ENCODE data around the gene COX4I1. TPM values are rescaled to one million over a fixed set of nuclear protein-coding genes. Genes with fewer than 3 reads are reported as not detected.

Gene COX4I1
- total and polyA plus RNA-seq, 9 of the 15 experiments (the other 6 are each of a cell fraction or from before 2014, with no cell fraction given) = 651 to 2,356 (median 1,032) TPM

DNA sequence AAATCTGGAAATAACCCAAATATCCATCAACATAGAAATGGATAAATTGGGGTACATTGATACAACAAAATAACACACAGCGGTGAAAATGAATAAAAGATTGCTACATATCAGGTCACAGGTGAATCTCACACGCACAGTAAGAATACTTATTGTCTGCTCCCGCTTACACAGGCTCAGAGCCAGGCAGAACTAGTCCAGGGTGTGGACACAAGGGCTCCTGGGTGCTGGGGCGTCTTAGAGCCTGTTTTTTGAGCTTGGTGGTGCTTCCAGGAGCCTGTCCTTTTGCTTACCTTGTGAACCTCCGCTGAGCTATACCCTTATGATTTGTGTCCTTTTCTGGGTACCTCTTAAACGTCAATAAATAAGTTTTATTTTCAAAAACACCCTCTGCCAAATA, 28.8 kb upstream of the COX4I1 start (continued):
- TF ChIP-seq NFYB (IDR thresholded peaks at IDR 0.05; ENCODE audit: extremely low read depth, insufficient read length) (no peak), SNRNP70 (optimal IDR thresholded peaks at IDR 0.05; ENCODE audit: low read depth, low read length) (no peak), ARHGAP35 (IDR thresholded peaks at IDR 0.05; ENCODE audit: partially characterized antibody) (no peak), ZC3H4 (CRISPR knock-in tag; IDR thresholded peaks at IDR 0.05; ENCODE audit: borderline replicate concordance) (no peak), PHF21A (IDR thresholded peaks at IDR 0.05; ENCODE audit: borderline replicate concordance, low read depth) (no peak), SRSF3 (IDR thresholded peaks at IDR 0.05; ENCODE audit: insufficient read depth, low read length) (no peak), U2AF1 (optimal IDR thresholded peaks at IDR 0.05; ENCODE audit: low read depth, low read length) (no peak), ARID2 (IDR thresholded peaks at IDR 0.05) (no peak), NRF1 (conservative IDR thresholded peaks at IDR 0.05 in 1 of 2, IDR thresholded peaks at IDR 0.05 in 1 of 2) (no peak), CC2D1A (IDR thresholded peaks at IDR 0.05) (no peak), GTF2A2 (tag; IDR thresholded peaks at IDR 0.05) (no peak), PPARD (CRISPR knock-in tag; IDR thresholded peaks at IDR 0.05) (no peak)

DNA sequence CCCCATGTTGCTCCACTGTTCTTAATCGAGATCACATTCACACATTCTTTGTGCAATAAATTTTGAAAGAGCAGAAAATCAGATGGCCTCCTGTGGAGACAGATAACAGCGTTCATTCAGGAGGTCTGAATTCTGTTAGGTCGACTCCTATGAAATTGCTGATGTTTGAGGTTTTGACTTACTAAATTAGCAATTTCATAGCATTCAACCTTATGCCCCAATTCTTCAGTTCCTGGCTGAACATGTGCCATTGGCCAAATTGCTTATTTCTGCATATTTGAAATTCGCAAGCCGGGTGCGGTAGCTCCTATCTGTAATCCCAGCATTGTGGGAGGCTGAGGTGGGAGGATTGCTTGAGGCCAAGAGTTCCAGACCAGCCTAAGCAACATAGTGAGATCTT, 26.5 kb upstream of the COX4I1 start:
- DNase-seq (ENCODE audit: extremely low read depth in 1 of 4, low spot score in 3 of 4) (no peak), FAIRE-seq (no peak), ATAC-seq (no peak)
- BruUV-seq (replicated peaks) = no TSS peak
- WGBS (ENCODE audit: insufficient coverage, low coverage, missing lambda C conversion rate) = 43% methylated on average over 6 of the region's 6 CpGs
- Histone ChIP-seq H3K9me3 (replicated peaks; ENCODE audit: control insufficient read depth, insufficient read depth, low read depth, low read length) (no peaks in the 10 kb centered on the region), H3K4me2 (ENCODE audit: insufficient read depth, low read length) (no peak overlapping the region), H3K27me3 (ENCODE audit: control insufficient read depth in 2 of 2, insufficient read depth in 2 of 2, low read length in 2 of 2) (no peaks in the 10 kb centered on the region), H3K9me1 (ENCODE audit: control insufficient read depth, insufficient read depth, low read length) (no peaks in the 10 kb centered on the region), H3K9ac (ENCODE audit: insufficient read depth in 1 of 2, low read depth in 2 of 2, low read length in 2 of 2) (no peak overlapping the region), H3K79me2 (ENCODE audit: control insufficient read depth, insufficient read depth, low read length) (no peaks in the 10 kb centered on the region), H2AFZ (ENCODE audit: low read depth, low read length) (no peak overlapping the region), H3K4me3 (no peak overlapping the region), H3K36me3 (ENCODE audit: control insufficient read depth, insufficient read depth, low read length) (peaks cover 12% of the 10 kb centered on the region; the same call in 1 of the 3 replicates), H3K27ac (ENCODE audit: extremely low read depth, low read depth, low read length) (no peak overlapping the region), H3K4me1 (replicated peaks in 1 of 2; ENCODE audit: control insufficient read depth in 2 of 2, insufficient read depth in 2 of 2, low read length in 2 of 2) (no peaks in the 10 kb centered on the region), H4K20me1 (replicated peaks; ENCODE audit: control insufficient read depth, insufficient read depth, low read length) (no peaks in the 10 kb centered on the region; the same call in 1 of the 2 replicates)
- intact Hi-C loops (cut with micrococcal nuclease) = no loop called here
- ChIA-PET CTCF (ENCODE audit: low intra/inter-chr PET ratio) (no interaction called here), POLR2A (no interaction called here)
- no peak for TF ChIP-seq EP300 (IDR thresholded peaks at IDR 0.05; ENCODE audit: low read length)
- peak; percentile 24; the same call in 1 of the 2 replicates for TF ChIP-seq ZNF316 (IDR thresholded peaks at IDR 0.05)
- in situ Hi-C loops (cut with MboI) = no loop called here
